Neural cell (in vitro differentiated cells): ENCODE data around the gene RECK. TPM values are rescaled to one million over a fixed set of nuclear protein-coding genes. Genes with fewer than 3 reads are reported as not detected.

Experiments used
- H2AFZ ChIP-seq: fragments of 200-600, 300-800 bp; sonication (generic), shearing (Covaris generic); 2 replicates; pipeline ENCODE4 v1.6.0; 2014; ENCODE audit warnings: low read depth, mild to moderate bottlenecking, antibody characterized with exemption, low read length, moderate library complexity
- H3F3A ChIP-seq: fragments of 200-600 bp; shearing (Covaris generic); 2 replicates; pipeline ENCODE4 v1.6.1; 2016; ENCODE audit warnings: mild to moderate bottlenecking, moderate library complexity, mixed read lengths, antibody characterized with exemption, low read length; ENCODE audit not compliant: insufficient read depth, poor library complexity, severe bottlenecking
- H3K27ac ChIP-seq: fragments of 200-600, 300-800 bp; sonication (generic), shearing (Covaris generic); 2 replicates; pipeline ENCODE4 v1.5.1; 2014; ENCODE audit warnings: mild to moderate bottlenecking, low read length, moderate library complexity
- H3K27me3 ChIP-seq: fragments of 300-800, 200-600 bp; sonication (generic), shearing (Covaris generic); 2 replicates; pipeline ENCODE4 v1.6.0; 2014; ENCODE audit warnings: mild to moderate bottlenecking, low read depth, low read length, moderate library complexity; ENCODE audit not compliant: insufficient read depth
- H3K36me3 ChIP-seq: fragments of 300-800, 200-600 bp; sonication (generic), shearing (Covaris generic); 2 replicates; pipeline ENCODE4 v1.5.1; 2014; ENCODE audit warnings: mild to moderate bottlenecking, antibody characterized with exemption, low read length, moderate library complexity; ENCODE audit not compliant: insufficient read depth
- H3K4me2 ChIP-seq: fragments of 300-800, 200-600 bp; sonication (generic), shearing (Covaris generic); 2 replicates; pipeline ENCODE4 v1.6.0; 2014; ENCODE audit warnings: mild to moderate bottlenecking, low read length
- H3K4me3 ChIP-seq: fragments of 300-800, 200-600 bp; sonication (generic), shearing (Covaris generic); 2 replicates; pipeline ENCODE4 v1.5.1; 2014; ENCODE audit warnings: mild to moderate bottlenecking, low read length, moderate library complexity
- H3K79me2 ChIP-seq: fragments of 200-600 bp; shearing (Covaris generic); replicated peaks from 2 replicates; pipeline ENCODE4 v1.6.0; 2014; ENCODE audit warnings: mild to moderate bottlenecking, low read length, moderate library complexity; ENCODE audit not compliant: insufficient read depth
- H3K9ac ChIP-seq: fragments of 300-800, 200-600 bp; sonication (generic), shearing (Covaris generic); 2 replicates; pipeline ENCODE4 v1.6.1; 2016; ENCODE audit warnings: mild to moderate bottlenecking, low read length, mixed read lengths
- H3K9me2 ChIP-seq: fragments of 200-600 bp; shearing (Covaris generic); 2 replicates; pipeline ENCODE4 v1.6.1; 2016; ENCODE audit warnings: mild to moderate bottlenecking, low read length, mixed read lengths; ENCODE audit not compliant: insufficient read depth
- H3K9me3 ChIP-seq: fragments of 200-600, 300-800 bp; sonication (generic), shearing (Covaris generic); 2 replicates; pipeline ENCODE4 v1.6.1; 2016; ENCODE audit warnings: mild to moderate bottlenecking, mixed run types, low read length, moderate library complexity, mixed read lengths
- H4K20me1 ChIP-seq: fragments of 200-600 bp; shearing (Covaris generic); 2 replicates; pipeline ENCODE4 v1.6.1; 2016; ENCODE audit warnings: mild to moderate bottlenecking, mixed run types; ENCODE audit not compliant: insufficient read depth
- CTCF ChIP-seq: fragments of 450-650 bp; IDR thresholded peaks from 2 replicates; pipeline ENCODE4 v1.5.1; 2014; ENCODE audit warnings: antibody characterized with exemption, mild to moderate bottlenecking, moderate library complexity; ENCODE audit not compliant: poor library complexity, severe bottlenecking
- EP300 ChIP-seq: fragments of 450-650 bp; conservative IDR thresholded peaks from 2 replicates; pipeline ENCODE4 v1.6.1; 2014; ENCODE audit warnings: antibody characterized with exemption, mild to moderate bottlenecking, moderate library complexity; ENCODE audit not compliant: poor library complexity, severe bottlenecking
- EZH2 ChIP-seq: fragments of 200-600, 300-800 bp; shearing (Covaris generic), sonication (generic); IDR thresholded peaks from 2 replicates; pipeline ENCODE4 v1.6.1; 2014; ENCODE audit warnings: antibody characterized with exemption, low read length, borderline replicate concordance, mild to moderate bottlenecking; ENCODE audit not compliant: insufficient read depth, poor library complexity, severe bottlenecking
- MXI1 ChIP-seq: fragments of 450-650 bp; conservative IDR thresholded peaks from 2 replicates; pipeline ENCODE4 v1.6.1; 2014; ENCODE audit warnings: antibody characterized with exemption, mild to moderate bottlenecking; ENCODE audit not compliant: poor library complexity, severe bottlenecking
- POLR2AphosphoS5 ChIP-seq: IDR thresholded peaks from 2 replicates; pipeline ENCODE4 v1.6.1; 2012
- RAD21 ChIP-seq: fragments of 450-650 bp; conservative IDR thresholded peaks from 2 replicates; pipeline ENCODE4 v1.6.1; 2014; ENCODE audit warnings: antibody characterized with exemption, mild to moderate bottlenecking, moderate library complexity
- REST ChIP-seq: IDR thresholded peaks from 2 replicates; pipeline ENCODE4 v1.6.1; 2012; ENCODE audit warnings: borderline replicate concordance
- TAF1 ChIP-seq: IDR thresholded peaks from 2 replicates; pipeline ENCODE4 v1.6.1; 2012; ENCODE audit warnings: low read depth
- polyA plus RNA-seq: library from polyadenylated mRNA; depleted of rRNA; stranded (reverse); fragments of >200 nt; gene quantifications from 2 replicates; pipeline ENCODE4 v1.2.3, GENCODE V29; 2014

Gene RECK
- polyA plus RNA-seq, 1 donor from 2014 or later, result 6.9 TPM

GRCh38 chr9:36064448-36065037 is 27.8 kb downstream of the RECK start:
- Histone ChIP-seq H3K9me2 (no peaks in the 10 kb centered on the region), H4K20me1 (no peaks in the 10 kb centered on the region)
- TF ChIP-seq MXI1, result no peak
- no peak for TF ChIP-seq POLR2AphosphoS5
- no peak for TF ChIP-seq EZH2
- TF ChIP-seq CTCF, result no peak
- no peak for TF ChIP-seq EP300

GRCh38 chr9:36074055-36074454 is 37.3 kb downstream of the RECK start:
- no peaks in the 10 kb centered on the region for H3K9me2 ChIP-seq
- no peaks in the 10 kb centered on the region for H3F3A ChIP-seq
- H3K36me3 ChIP-seq, result no peaks in the 10 kb centered on the region
- no peak overlapping the region for H3K9ac ChIP-seq
- no peak overlapping the region for H2AFZ ChIP-seq
- TF ChIP-seq RAD21 (no peak), TAF1 (no peak), REST (no peak)
- no peaks in the 10 kb centered on the region for H3K9me3 ChIP-seq
- no peaks in the 10 kb centered on the region for H4K20me1 ChIP-seq
- H3K79me2 ChIP-seq, result no peaks in the 10 kb centered on the region
- no peak overlapping the region for H3K27ac ChIP-seq
- H3K4me2 ChIP-seq, result no peak overlapping the region
- no peaks in the 10 kb centered on the region for H3K27me3 ChIP-seq
- no peak overlapping the region for H3K4me3 ChIP-seq

More at GRCh38 chr9:36064448-36065037, 27.8 kb downstream of the RECK start:
- Histone ChIP-seq H3K9ac (no peak overlapping the region), H3K27me3 (no peaks in the 10 kb centered on the region), H3K36me3 (no peaks in the 10 kb centered on the region), H2AFZ (no peak overlapping the region), H3K4me3 (no peak overlapping the region), H3K9me3 (no peaks in the 10 kb centered on the region), H3K79me2 (no peaks in the 10 kb centered on the region), H3K27ac (no peak overlapping the region), H3F3A (no peaks in the 10 kb centered on the region), H3K4me2 (no peak overlapping the region)
